GM23338 (cell line): ENCODE data around the gene JPH3.

Experiments used
- CREB1 ChIP-seq: fragments of 250-450 bp; sonication (Bioruptor Pico); IDR thresholded peaks from 2 replicates; pipeline ENCODE4 v1.5.0; 2020; ENCODE audit warnings: low read depth, mild to moderate bottlenecking, moderate library complexity
- CTCF ChIP-seq, 2 experiments: fragments of 200-600 bp in 1 of 2; sonication (generic) in 1 of 2; conservative IDR thresholded peaks; 2 replicates each; pipeline versions ENCODE4 v1.5.1 to v1.6.1; 2016 to 2017; ENCODE audit warnings: antibody characterized with exemption in 2 of 2, low read depth in 2 of 2, mild to moderate bottlenecking in 2 of 2, moderate library complexity in 1 of 2
- EZH2 ChIP-seq: fragments of 200-600 bp; sonication (generic); IDR thresholded peaks from one replicate; pipeline ENCODE4 v1.8.0; 2017; ENCODE audit warnings: antibody characterized with exemption, mild to moderate bottlenecking, low read depth; ENCODE audit not compliant: unreplicated experiment
- EZH2phosphoT487 ChIP-seq: fragments of 200-600 bp; sonication (generic); IDR thresholded peaks from one replicate; pipeline ENCODE4 v1.8.1; 2018; ENCODE audit warnings: antibody characterized with exemption; ENCODE audit not compliant: unreplicated experiment
- JUNB ChIP-seq: IDR thresholded peaks from one replicate; pipeline ENCODE4 v1.6.1; 2016; ENCODE audit warnings: antibody characterized with exemption; ENCODE audit not compliant: unreplicated experiment
- NANOG ChIP-seq: IDR thresholded peaks from 2 replicates; pipeline ENCODE4 v1.6.1; 2016; ENCODE audit warnings: antibody characterized with exemption, borderline replicate concordance
- POLR2AphosphoS5 ChIP-seq: IDR thresholded peaks from 2 replicates; pipeline ENCODE4 v1.6.1; 2016; ENCODE audit warnings: antibody characterized with exemption, low read depth
- ZNF331 ChIP-seq: fragments of 250-450 bp; sonication (Bioruptor Pico); IDR thresholded peaks from 2 replicates; pipeline ENCODE4 v1.5.0; 2020; ENCODE audit warnings: low read depth, mild to moderate bottlenecking, moderate library complexity
- TF ChIP-seq, protein P1 (sequence below): IDR thresholded peaks from one replicate; pipeline ENCODE4 v1.6.1; 2018; ENCODE audit warnings: antibody characterized with exemption; ENCODE audit not compliant: unreplicated experiment
- TF ChIP-seq, protein P2 (sequence below): IDR thresholded peaks from 2 replicates; pipeline ENCODE4 v1.6.1; 2016; ENCODE audit warnings: antibody characterized with exemption

- TF ChIP-seq CTCF (conservative IDR thresholded peaks at IDR 0.05; ENCODE audit: low read depth in 2 of 2) (no peak), EZH2phosphoT487 (no peak), CREB1 (CRISPR knock-in tag) (no peak), EZH2 (no peak), JUNB (no peak), POLR2AphosphoS5 (no peak), NANOG (no peak), ZNF331 (no peak)
- TF ChIP-seq, protein P1, sequence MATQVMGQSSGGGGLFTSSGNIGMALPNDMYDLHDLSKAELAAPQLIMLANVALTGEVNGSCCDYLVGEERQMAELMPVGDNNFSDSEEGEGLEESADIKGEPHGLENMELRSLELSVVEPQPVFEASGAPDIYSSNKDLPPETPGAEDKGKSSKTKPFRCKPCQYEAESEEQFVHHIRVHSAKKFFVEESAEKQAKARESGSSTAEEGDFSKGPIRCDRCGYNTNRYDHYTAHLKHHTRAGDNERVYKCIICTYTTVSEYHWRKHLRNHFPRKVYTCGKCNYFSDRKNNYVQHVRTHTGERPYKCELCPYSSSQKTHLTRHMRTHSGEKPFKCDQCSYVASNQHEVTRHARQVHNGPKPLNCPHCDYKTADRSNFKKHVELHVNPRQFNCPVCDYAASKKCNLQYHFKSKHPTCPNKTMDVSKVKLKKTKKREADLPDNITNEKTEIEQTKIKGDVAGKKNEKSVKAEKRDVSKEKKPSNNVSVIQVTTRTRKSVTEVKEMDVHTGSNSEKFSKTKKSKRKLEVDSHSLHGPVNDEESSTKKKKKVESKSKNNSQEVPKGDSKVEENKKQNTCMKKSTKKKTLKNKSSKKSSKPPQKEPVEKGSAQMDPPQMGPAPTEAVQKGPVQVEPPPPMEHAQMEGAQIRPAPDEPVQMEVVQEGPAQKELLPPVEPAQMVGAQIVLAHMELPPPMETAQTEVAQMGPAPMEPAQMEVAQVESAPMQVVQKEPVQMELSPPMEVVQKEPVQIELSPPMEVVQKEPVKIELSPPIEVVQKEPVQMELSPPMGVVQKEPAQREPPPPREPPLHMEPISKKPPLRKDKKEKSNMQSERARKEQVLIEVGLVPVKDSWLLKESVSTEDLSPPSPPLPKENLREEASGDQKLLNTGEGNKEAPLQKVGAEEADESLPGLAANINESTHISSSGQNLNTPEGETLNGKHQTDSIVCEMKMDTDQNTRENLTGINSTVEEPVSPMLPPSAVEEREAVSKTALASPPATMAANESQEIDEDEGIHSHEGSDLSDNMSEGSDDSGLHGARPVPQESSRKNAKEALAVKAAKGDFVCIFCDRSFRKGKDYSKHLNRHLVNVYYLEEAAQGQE, result no peak
- TF ChIP-seq, protein P2, sequence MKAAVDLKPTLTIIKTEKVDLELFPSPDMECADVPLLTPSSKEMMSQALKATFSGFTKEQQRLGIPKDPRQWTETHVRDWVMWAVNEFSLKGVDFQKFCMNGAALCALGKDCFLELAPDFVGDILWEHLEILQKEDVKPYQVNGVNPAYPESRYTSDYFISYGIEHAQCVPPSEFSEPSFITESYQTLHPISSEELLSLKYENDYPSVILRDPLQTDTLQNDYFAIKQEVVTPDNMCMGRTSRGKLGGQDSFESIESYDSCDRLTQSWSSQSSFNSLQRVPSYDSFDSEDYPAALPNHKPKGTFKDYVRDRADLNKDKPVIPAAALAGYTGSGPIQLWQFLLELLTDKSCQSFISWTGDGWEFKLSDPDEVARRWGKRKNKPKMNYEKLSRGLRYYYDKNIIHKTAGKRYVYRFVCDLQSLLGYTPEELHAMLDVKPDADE, result no peak
Observed at GRCh38 chr16:87727346-87727745, 125.0 kb downstream of the JPH3 start.
